NAMALWA (cell line): ENCODE measurements around the gene FLRT1.

Experiments used
- DNase-seq: peaks from one replicate; pipeline ENCODE4 v3.0.0-alpha.2; 2015; ENCODE audit warnings: low spot score

Gene FLRT1, protein sequence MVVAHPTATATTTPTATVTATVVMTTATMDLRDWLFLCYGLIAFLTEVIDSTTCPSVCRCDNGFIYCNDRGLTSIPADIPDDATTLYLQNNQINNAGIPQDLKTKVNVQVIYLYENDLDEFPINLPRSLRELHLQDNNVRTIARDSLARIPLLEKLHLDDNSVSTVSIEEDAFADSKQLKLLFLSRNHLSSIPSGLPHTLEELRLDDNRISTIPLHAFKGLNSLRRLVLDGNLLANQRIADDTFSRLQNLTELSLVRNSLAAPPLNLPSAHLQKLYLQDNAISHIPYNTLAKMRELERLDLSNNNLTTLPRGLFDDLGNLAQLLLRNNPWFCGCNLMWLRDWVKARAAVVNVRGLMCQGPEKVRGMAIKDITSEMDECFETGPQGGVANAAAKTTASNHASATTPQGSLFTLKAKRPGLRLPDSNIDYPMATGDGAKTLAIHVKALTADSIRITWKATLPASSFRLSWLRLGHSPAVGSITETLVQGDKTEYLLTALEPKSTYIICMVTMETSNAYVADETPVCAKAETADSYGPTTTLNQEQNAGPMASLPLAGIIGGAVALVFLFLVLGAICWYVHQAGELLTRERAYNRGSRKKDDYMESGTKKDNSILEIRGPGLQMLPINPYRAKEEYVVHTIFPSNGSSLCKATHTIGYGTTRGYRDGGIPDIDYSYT

DNA sequence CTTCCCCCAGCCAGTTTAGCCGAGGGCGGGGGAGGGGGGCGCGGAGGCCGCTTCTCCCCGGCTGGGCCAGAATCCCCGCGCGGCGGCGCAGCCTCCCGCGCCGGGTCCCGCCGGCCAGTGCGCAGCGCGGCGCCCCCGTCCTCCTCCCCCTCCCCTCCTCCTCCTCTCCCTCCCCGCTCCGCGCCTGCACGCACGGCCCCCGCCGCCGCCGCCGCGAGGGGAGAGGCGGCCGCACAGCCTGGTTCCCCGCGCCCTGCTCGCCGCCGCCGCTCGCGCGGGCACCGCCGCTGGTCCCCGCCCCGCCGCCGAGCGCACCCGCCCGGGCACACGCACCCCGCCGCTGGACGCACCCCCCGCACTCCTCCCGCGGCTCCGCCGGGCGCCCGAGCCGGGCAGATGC, at the start of gene FLRT1:
Gene FLRT1, plus strand, starts transcription at position 356 of the 400 bp plus-strand sequence. CDS start 80,337 bp downstream, outside the sequence.
- no peak for DNase-seq

DNA sequence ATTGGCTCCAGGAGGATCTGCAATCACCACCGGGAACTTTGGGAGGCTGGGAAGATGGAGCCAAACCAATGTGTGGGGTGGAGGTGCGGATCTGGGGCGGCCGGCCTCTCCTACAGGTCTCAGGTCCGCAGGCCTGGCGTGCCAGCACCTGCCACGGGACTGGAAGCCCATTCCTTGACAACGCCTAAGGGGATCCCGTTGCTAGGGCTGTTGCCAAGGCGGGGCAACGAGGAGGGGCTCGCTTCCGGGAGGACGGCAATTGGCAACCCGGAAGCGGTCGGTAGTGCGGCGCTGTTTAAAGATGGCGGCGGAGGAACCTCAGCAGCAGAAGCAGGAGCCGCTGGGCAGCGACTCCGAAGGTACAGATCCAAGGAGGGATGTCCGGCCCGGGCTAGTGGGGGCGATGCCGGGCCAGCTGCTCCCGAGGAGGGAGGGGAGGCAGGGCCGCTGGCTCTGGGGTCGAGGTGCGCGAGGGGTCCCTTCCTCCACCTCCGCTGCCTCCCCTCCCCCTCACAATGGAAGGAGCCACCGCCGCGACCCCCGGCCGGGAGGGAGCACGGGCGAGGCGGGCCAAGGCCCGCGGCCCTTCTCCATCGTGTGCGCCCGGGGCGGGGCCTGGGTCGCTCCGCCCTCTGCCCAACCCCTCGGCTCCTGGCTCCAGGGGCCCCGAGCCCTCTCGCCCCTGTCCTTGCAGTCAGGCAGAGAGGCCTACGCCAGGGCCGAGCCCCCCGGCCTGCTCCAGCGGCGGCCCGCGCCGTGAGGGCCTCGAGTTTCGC, 49.4 kb upstream of the FLRT1 start, which contains the start of gene OTUB1:
Gene OTUB1, plus strand, starts transcription at position 283 of the 776 bp plus-strand sequence. Its CDS starts 19 bp downstream, at position 302.
- peak; percentile 89 for DNase-seq

DNA sequence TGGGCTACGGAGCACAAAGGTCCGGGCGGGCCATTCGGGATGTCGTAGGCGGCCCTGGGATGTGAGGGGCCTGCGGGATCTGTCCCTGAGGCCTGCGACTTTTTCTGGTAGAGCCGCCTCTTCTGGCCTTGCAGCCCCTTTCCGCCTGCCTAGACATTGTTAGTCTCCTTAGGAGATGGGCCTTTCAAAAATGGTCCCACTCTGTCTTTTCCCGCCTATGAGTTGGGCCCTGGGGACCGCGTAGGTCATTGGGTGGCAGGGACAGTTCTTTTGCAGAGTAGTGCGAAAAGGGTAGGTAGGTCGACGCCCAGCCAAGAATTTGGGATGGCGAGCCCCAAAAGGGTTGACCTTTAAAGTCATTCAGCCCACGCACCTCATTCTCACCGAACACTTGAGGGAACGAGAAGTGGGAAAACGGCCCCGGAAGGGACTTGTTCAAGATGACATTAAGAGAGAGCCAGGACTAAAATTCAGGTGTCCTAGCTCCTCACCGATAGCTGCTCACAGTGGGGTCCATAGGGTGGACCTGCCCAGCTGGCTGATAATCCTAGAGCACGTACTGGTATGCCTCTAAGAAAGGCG, 48.7 kb upstream of the FLRT1 start:
- no peak for DNase-seq

DNA sequence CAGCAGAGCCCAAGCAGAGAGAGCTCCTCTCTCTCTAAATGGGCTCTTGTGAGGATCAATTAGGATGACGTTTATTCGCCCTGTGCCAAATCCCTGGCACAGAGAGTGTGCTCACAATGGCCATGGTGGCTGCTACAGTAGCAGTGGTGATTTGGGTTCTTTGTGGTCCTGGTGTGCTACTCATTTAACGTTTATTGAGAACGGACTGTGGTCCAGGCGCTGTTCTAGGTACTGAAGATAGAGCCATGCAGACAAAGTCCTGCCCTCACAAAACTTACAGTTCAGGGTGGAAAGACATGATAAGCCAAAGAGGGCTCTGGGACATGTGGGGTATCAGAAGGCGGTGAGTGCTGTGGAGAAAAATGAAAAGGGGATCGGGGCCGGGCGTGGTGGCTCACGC, 44.2 kb upstream of the FLRT1 start:
- DNase-seq = no peak

DNA sequence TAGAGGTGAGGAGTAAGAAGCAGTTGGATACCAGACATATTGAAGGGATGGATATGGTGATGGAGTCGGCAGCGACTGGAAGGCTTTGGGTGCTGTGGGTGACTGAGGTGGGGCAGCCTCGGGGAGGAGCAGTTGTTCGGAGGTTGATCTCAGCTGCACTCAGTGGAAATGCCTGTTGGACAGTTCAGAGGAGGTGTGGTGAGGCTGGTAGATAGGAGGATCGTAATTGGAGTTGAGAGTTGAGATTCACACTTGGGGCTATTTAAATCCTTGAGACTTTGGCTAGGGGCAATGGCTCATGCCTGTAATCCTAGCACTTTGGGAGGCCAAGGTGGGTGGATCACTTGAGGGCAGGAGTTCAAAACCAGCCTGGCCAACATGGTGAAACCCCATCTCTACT, 42.6 kb upstream of the FLRT1 start:
- no peak for DNase-seq

DNA sequence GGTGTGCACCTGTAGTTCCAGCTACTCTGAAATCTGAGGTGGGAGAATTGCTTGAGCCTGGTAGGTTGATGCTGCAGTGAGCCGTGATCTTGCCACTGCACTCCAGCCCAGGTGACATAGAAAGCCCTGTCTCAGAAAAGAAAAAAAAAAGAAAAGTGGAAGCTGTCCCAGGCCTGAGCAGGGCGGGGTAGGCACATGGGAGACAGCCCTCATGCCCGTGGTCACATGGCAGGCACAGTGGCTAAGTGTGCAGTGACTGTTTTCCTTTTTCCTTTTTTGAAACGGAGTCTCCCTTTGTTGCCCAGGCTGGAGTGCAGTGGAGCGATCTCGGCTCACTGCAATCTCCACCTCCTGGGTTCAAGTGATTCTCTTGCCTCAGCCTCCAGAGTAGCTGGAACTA, 41.7 kb upstream of the FLRT1 start:
- DNase-seq = no peak

DNA sequence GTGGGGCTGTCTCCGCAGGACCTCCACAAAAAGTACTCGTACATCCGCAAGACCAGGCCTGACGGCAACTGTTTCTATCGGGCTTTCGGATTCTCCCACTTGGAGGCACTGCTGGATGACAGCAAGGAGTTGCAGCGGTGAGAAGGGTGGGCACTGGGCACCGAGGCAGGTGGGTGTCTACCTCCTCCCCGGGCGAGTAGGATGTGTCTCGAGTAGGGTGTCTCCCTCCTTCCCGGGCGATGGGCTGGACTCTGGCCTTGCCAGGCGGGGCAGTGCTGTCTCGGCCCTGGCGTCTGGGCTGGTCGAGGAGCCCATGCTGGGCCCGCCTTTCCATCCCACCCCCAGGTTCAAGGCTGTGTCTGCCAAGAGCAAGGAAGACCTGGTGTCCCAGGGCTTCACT, 39.2 kb upstream of the FLRT1 start:
- no peak for DNase-seq

DNA sequence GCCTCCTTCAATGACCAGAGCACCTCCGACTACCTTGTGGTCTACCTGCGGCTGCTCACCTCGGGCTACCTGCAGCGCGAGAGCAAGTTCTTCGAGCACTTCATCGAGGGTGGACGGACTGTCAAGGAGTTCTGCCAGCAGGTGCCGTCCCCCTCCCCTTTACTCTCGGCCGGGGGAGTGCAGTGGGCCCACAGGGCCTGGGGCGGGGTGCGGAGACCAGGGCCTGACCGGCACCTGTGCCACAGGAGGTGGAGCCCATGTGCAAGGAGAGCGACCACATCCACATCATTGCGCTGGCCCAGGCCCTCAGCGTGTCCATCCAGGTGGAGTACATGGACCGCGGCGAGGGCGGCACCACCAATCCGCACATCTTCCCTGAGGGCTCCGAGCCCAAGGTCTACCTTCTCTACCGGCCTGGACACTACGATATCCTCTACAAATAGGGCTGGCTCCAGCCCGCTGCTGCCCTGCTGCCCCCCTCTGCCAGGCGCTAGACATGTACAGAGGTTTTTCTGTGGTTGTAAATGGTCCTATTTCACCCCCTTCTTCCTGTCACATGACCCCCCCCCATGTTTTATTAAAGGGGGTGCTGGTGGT, 38.5 kb upstream of the FLRT1 start:
- no peak for DNase-seq

DNA sequence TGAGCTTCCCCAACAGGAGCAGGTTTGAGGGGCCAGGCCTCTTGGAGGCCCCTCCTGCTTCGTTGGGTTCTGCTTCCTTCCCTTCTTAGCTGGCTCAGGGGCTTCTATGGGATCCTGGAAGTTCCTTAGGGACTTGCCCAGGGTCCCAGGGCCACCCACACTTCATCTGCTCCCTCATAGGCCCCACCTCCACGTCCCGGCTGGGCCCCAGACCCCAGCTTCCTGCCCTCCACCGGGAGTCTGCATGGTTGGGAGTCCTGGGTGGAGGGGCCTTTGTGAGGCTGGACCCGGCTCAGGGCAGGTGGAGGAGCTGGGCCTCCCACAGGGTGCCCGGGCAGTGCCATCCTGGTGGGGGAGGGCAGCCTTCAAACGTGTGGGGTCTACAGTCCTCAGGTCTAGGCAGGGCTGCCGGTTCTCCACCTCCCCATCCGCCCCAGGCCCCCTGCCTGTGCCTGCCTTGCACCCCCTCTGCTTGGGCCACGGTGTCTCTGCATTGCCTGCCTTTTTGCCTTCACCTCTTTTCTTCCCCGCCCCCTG, 37.9 kb upstream of the FLRT1 start:
- no peak for DNase-seq

DNA sequence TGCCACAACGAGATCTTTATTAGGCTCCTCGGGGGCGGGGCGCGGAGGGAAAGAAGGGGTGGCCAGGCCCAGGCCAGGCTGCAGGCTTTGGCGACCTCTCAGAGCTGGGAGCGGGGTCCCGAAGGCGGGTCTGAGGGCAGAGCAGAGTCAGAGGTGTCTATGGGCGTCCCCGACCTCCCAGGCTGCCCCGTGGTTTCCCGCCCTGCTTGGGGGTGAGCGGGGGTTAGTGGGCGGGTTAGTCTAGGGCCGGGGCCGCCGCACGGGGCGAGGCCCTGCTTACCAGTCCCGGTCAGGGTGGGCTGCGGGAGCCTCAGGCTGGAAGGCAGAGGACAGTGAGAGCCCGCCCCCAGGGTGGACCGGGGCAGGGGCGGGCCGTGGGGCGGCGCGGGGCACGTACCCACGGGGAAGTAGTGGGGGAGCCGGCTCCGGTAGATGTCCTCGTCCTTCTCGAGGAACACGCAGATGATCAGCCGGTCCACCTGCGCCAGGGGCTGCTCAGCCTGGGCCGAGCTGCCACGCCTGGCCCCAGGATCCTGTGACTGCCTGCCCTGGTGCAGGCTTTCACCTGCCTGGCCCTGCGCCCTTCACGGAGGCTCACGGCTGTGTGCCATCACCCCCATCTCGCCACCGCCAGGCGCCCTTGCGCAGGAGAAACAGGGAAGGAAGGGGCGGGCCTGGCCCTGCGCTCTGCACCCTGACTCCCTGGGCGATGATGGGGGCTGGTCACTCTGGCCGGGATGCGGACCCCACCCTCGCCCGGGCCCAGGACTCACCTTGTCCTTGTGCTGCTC, 37.0 kb upstream of the FLRT1 start:
- DNase-seq = no peak

DNA sequence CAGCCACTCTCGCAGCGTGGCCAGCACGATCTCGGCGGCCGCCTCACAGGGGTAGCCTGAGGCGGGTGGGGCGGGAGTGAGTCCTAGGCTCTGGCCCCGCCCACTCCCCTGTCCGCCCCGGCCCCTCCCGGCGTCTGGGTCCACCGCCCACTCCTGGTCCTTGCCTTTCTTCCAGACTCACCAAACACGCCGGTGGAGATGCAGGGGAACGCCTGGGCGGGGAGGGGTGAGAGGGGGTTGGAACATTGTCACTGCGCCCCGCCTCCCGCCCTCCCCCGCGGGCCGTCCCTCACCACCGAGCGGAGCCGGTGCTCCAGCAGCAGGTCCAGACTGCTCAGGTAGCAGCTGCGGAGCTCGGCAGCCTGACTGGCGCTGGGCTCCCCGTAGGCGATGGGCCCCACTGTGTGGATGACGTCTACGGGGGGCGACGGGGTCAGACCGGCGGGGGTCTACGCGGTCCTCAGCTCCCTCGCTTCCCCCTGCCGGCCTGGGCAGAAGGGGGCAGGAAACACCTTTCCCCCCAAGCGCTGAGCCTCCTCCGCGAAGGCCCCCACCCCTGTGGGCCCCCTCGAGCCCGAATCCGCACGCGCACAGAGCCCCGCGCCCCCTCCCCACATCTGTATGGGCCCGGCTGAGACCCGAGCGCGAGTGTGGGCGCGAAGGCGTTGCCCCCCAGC, 36.2 kb upstream of the FLRT1 start:
- no peak for DNase-seq

DNA sequence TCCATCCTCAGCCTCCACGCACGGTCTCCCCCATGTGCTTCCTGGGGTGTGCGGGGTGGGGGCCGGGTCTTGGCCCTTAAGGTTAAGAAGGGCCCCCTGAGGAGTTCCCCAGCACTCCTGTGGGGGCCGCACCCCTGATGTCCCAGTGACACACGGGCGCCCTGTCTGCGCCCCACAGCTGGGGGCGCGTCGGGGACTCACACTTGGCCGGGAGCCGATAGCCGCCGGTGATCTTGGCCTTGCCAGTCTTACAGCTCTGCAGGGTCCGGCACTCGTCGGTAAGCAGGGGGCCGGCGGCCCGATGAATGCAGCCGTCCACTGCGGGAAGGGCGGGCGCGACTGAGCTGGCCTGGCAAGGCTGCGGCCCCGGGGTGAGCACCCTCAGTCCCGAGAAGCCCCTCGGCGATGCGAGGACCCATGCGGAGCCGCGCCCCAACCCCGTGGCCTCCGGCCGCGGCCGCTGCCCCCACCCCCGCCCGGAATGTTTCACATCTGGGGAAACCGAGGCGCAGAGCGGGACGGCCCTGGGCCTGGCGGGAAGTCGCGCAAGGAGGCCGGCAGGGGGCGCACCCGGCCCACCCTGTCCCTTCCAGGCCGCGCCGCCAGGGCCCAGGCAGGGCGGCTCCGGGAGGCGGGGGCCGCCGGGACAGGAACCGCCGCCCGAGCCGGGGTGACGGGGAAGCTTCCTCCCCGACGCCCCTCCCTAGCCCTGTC, 35.5 kb upstream of the FLRT1 start:
- peak; percentile 70 for DNase-seq

DNA sequence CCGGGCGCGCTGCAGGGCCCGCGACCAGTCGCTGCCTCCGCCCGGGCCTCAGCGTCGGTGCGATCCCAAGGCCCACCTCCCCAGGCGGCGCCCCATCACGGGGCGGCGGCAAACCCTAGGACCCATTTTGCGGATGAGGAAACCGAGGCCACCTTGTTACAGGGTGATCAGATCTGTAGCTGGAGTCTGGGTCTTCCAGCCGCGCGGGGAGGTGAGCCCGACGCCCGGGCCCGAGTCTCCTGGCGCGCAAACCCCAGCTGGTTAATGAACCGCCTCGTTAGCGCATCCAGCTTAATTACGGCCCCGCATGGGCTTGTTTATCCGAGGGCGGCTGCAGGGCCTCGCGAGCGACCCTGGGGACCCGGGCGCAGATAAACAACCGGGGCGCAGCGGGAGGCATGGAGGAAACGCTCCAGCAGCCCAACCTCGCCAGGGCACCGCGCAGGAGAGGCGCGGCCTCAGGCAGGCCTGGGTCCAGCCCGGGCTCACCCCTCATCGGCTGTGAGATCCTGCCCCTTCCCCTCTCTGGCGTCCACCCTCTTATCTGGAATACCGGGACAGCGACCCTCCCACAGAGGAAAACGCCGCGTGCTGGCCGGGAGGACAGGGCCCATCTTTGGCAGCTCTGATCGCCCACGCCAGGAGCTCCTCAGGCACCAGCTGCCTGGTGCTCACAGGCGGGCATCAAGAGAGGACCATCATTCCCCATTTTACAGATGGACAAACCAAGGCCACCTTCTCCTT, 34.8 kb upstream of the FLRT1 start:
- DNase-seq = no peak

DNA sequence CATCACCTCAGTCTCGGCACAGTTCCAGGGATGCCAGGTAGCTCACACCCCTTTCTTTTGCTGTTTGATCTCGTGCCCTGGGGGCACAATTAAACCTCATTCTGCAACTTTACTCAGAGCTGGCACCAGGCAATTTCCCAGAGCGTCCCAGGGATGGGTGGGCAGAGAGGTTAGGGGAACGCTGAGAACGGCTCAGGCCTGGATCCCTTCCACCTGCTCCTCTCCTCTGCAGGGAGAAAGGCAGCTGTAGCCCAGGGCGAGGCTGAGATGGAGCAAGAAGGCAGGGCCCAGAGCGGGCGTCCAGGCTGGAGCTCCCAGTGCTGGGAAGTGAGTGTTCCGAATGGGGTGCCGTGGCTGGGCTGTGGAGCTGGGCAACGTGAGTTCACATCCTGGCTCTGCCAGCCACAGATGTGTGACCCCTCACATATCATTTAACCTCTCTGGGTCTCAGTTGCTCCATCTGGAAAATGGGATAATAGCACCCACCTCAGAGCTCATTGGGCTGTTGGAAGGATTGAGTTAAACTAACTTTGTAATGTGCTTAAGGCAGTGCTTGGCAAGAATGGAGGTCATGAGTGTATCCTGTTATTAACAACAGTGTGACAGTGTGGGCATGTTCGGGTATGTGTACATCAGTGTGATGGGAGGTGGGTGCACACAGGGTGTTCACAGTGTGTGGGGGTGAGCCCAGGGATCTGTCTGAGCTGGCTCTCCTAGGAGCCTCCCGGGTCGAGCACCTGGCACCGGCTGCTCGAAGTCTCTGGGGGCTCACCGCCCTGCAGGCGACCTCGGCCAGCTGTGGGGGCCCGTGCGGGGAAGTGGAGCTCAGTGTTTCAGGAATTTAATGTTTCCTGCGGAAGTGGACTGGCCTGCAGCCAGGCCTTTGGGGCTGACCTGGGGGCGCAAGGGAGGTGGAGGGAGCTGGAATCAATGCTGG, 34.0 kb upstream of the FLRT1 start:
- peak; percentile 53 for DNase-seq

DNA sequence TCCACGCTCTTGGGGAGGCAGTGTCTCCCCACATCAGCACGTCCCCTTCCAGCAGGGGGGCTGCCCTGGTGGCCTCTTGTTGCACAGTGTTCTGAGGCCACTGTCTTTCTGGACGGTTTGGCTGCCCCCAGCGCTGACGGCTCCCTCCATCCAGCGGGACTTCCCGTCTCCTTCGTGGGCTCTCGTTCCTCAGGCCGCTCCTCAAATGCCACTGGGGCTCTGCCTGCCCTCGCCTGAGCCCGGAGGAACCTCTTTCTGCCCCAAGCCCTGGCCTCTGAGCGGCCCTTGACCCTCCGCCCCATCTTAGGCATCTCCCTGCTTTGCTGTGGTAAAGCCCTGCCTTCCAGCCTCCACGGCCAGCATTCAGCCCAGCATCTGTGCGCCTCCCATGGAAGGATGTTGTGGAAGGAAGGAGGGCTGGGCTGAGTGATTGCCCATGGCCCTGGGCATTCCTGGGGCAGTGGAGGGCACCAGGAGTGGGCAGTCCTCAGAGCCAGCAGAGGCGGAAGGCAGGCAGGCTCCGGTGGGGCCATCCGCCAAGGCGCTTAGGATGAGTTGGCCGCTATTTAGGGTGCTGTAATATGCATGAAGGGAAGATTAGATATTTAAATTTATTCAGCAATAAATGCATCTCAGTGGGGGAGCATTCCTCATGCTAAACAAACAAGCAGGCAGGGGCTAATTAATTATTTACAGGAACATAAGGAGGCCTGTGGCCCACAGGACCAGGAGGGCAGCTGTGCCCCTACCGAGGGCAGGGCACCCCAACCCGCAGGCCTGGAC, 31.7 kb upstream of the FLRT1 start:
- no peak for DNase-seq

DNA sequence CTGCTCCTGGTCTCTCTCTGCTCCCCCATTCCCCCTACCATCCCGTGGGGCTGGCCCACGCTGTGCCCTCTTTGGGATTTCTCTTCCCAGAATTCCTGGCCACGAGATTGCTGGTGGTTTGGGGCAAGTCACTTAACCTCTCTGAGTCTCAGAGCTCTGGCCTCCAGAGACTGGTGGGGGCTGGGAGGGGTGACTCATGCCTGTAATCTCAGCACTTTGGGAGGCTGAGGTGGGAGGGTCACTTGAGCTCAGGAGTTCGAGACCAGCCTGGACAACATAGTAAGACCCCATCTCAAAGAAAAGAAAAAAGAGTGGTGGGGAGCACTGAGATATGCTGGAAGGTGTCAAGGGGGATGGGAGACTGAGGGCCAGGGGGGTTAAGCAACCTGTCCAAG, 31.1 kb upstream of the FLRT1 start:
- no peak for DNase-seq

DNA sequence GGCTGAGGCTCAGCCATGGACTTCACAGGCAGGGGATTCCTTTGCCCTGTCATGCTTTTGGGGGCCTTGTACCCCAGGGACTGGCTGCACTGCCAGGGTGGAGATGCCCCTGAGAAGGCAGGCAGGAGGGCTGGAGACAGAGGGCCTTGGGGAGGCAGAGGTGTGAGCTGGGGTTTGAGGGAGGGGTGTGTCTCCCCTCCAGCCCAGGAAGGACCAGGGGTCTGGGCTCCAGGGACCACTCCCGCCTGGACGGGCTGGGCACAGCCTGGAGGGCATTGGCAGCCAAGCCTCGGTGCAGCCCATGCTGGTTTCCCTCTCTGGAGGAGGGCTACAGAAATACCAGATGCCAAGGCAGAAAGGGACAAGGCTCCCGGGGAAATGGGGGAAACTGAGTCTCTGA, 30.0 kb upstream of the FLRT1 start:
- no peak for DNase-seq
